Breast epithelium (tissue), 3 donors: ENCODE data around the gene DOCK6.

Experiments
- POLR2A ChIP-seq: fragments of 450-650 bp; IDR thresholded peaks from one replicate; pipeline ENCODE4 v1.6.1; 2016; ENCODE audit warnings: antibody characterized with exemption, mild to moderate bottlenecking, moderate library complexity
- POLR2AphosphoS5 ChIP-seq, 3 donors: sonication (generic); formaldehyde crosslinking; IDR thresholded peaks; one replicate each; pipeline ENCODE4 v1.6.1; 2017; ENCODE audit warnings: antibody characterized with exemption in 3 of 3
- TF ChIP-seq, protein P1 (sequence below), 3 donors: fragments of 450-650 bp; IDR thresholded peaks; one replicate each; pipeline ENCODE4 v1.5.1; 2016 to 2017; ENCODE audit warnings: antibody characterized with exemption in 3 of 3, mild to moderate bottlenecking in 3 of 3, moderate library complexity in 3 of 3

DNA sequence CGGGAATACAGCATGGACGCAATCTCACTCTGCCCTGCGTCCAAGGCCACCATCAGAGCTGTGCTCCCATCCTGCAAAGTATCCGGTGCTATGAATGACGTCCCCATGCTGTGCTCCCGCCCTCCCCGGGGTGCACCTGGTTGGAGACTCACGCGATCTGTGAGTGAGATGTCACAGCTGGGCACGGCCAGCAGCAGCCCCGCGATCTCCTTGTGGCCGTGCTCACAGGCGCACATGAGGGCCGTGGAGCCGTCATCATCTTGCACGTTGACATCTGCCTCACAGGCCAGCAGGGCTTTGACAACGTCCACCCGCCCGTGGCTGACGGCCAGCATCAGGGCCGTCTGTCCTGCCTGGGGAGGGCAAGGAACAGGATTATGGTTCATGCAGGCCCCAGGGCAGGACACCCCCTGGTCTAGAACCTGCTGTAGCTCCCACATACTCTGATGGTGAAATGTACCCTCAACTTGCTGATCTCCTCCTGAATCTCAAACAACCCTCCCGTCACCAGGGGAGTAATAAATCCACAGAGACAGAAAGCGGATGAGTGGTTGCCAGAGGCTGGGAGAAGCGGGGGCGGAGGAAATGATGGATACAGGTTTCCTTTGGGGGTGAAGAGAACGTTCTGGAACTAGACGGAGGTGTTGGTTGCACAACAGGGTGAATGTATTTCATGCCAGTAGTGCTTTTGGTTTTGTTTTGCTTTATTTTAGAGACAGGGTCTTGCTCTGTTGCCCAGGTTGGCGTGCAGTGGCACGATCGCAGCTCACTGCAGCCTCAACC, 92.2 kb downstream of the DOCK6 start:
- TF ChIP-seq, protein P1, sequence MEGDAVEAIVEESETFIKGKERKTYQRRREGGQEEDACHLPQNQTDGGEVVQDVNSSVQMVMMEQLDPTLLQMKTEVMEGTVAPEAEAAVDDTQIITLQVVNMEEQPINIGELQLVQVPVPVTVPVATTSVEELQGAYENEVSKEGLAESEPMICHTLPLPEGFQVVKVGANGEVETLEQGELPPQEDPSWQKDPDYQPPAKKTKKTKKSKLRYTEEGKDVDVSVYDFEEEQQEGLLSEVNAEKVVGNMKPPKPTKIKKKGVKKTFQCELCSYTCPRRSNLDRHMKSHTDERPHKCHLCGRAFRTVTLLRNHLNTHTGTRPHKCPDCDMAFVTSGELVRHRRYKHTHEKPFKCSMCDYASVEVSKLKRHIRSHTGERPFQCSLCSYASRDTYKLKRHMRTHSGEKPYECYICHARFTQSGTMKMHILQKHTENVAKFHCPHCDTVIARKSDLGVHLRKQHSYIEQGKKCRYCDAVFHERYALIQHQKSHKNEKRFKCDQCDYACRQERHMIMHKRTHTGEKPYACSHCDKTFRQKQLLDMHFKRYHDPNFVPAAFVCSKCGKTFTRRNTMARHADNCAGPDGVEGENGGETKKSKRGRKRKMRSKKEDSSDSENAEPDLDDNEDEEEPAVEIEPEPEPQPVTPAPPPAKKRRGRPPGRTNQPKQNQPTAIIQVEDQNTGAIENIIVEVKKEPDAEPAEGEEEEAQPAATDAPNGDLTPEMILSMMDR (IDR thresholded peaks at IDR 0.05): no peak
- no peak for TF ChIP-seq POLR2A
- no peak for TF ChIP-seq POLR2AphosphoS5 (IDR thresholded peaks at IDR 0.05)
